Trophoblast cell (in vitro differentiated cells and primary cell): ENCODE measurements around the gene TBL1XR1.

Experiments used
- DNase-seq, 2 donors: peaks; one replicate each; pipeline ENCODE4 v3.0.0-alpha.2; 2016
- H2AFZ ChIP-seq: 2 replicates; pipeline ENCODE4 v1.6.1; 2013; ENCODE audit warnings: low read length, moderate library complexity, mild to moderate bottlenecking; ENCODE audit not compliant: insufficient read depth, poor library complexity
- H2AK5ac ChIP-seq: 2 replicates; pipeline ENCODE4 v1.6.1; 2013; ENCODE audit warnings: mild to moderate bottlenecking, low read length
- H2BK120ac ChIP-seq: 2 replicates; pipeline ENCODE4 v1.6.1; 2013; ENCODE audit warnings: low read length, mild to moderate bottlenecking, moderate library complexity; ENCODE audit not compliant: insufficient read depth, poor library complexity
- H2BK12ac ChIP-seq: 2 replicates; pipeline ENCODE4 v1.6.1; 2013; ENCODE audit warnings: mild to moderate bottlenecking, low read length, moderate library complexity
- H2BK5ac ChIP-seq: 2 replicates; pipeline ENCODE4 v1.6.1; 2013; ENCODE audit warnings: low read length, low read depth, moderate library complexity, mild to moderate bottlenecking; ENCODE audit not compliant: poor library complexity
- H3K14ac ChIP-seq: 2 replicates; pipeline ENCODE4 v1.6.1; 2013; ENCODE audit warnings: mild to moderate bottlenecking, low read length
- H3K18ac ChIP-seq: 2 replicates; pipeline ENCODE4 v1.6.1; 2013; ENCODE audit warnings: mild to moderate bottlenecking, low read length
- H3K23ac ChIP-seq: 2 replicates; pipeline ENCODE4 v1.6.1; 2013; ENCODE audit warnings: low read length
- H3K27ac ChIP-seq: 2 replicates; pipeline ENCODE4 v1.5.1; 2013; ENCODE audit warnings: low read depth, mild to moderate bottlenecking, inconsistent platforms, low read length, moderate library complexity
- H3K27me3 ChIP-seq: 2 replicates; pipeline ENCODE4 v1.6.1; 2013; ENCODE audit warnings: inconsistent platforms, mild to moderate bottlenecking, low read length, moderate library complexity; ENCODE audit not compliant: insufficient read depth
- H3K36me3 ChIP-seq, 2 experiments: 1 replicate in 1 of 2; 2 replicates in 1 of 2; pipeline ENCODE4 v1.6.1; 2013; ENCODE audit warnings: low read length in 2 of 2, mild to moderate bottlenecking in 2 of 2, moderate library complexity in 1 of 2; ENCODE audit not compliant: insufficient read depth in 2 of 2, control insufficient read depth in 1 of 2
- H3K4ac ChIP-seq: 2 replicates; pipeline ENCODE4 v1.6.1; 2013; ENCODE audit warnings: low read depth, mild to moderate bottlenecking, low read length, moderate library complexity
- H3K4me1 ChIP-seq, 2 experiments: 1 replicate in 1 of 2; 2 replicates in 1 of 2; pipeline ENCODE4 v1.6.1; 2013; ENCODE audit warnings: low read length in 2 of 2, mild to moderate bottlenecking in 2 of 2, moderate library complexity in 1 of 2; ENCODE audit not compliant: insufficient read depth in 2 of 2, control insufficient read depth in 1 of 2
- H3K4me2 ChIP-seq: 2 replicates; pipeline ENCODE4 v1.6.1; 2013; ENCODE audit warnings: inconsistent platforms, mild to moderate bottlenecking, low read length, moderate library complexity
- H3K4me3 ChIP-seq: 2 replicates; pipeline ENCODE4 v1.5.1; 2013; ENCODE audit warnings: mild to moderate bottlenecking, low read depth, low read length, inconsistent platforms
- H3K79me1 ChIP-seq: one replicate; pipeline ENCODE4 v1.6.1; 2013; ENCODE audit warnings: low read length
- H3K79me2 ChIP-seq: 2 replicates; pipeline ENCODE4 v1.6.1; 2013; ENCODE audit warnings: low read length, mild to moderate bottlenecking; ENCODE audit not compliant: control insufficient read depth, insufficient read depth, poor library complexity
- H3K9ac ChIP-seq: 2 replicates; pipeline ENCODE4 v1.6.1; 2013; ENCODE audit warnings: mild to moderate bottlenecking, low read length
- H3K9me3 ChIP-seq: 2 replicates; pipeline ENCODE4 v1.6.1; 2013; ENCODE audit warnings: low read depth, mild to moderate bottlenecking, control low read depth, inconsistent platforms, low read length; ENCODE audit not compliant: insufficient read depth
- H4K12ac ChIP-seq: 2 replicates; pipeline ENCODE4 v1.6.1; 2013; ENCODE audit warnings: low read depth, mild to moderate bottlenecking, low read length, moderate library complexity
- H4K8ac ChIP-seq: 2 replicates; pipeline ENCODE4 v1.6.1; 2013; ENCODE audit warnings: low read depth, mild to moderate bottlenecking, low read length, moderate library complexity
- H4K91ac ChIP-seq: one replicate; pipeline ENCODE4 v1.6.1; 2013; ENCODE audit warnings: low read depth, mild to moderate bottlenecking, low read length, moderate library complexity
- WGBS: extraction: QIAGEN DNeasy Blood & Tissue Kit; methylation state at CpG from one replicate; pipeline ENCODE4 v1.1.7; 2013; ENCODE audit warnings: missing lambda C conversion rate; ENCODE audit not compliant: insufficient read length, insufficient coverage; ENCODE audit errors: extremely low coverage; 5-methylcytosine and 5-hydroxymethylcytosine counted together

The TBL1XR1 gene

DNA sequence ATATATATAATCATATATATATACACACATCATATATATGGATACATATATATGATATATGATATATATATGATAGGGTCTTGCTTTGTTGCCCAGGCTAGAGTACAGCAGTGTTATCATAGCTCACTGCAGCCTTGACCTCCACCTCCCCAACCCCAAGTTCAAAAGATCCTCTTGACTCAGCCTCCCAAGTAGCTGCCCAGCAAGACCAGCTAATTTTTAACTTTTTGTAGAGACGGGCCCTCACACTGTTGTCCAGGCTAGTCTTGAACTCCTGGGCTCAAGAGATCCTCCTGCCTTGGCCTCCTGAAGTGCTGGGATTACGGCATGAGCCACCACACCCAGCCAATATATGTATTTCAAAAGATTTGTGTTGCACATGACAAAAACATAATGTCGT lies 83.0 kb downstream of the TBL1XR1 start:
- H3K9ac ChIP-seq = no peak overlapping the region
- H3K79me1 ChIP-seq = no peaks in the 10 kb centered on the region
- no peak overlapping the region for H2BK120ac ChIP-seq
- no peak overlapping the region for H2BK12ac ChIP-seq
- WGBS = no CpG with 5 or more reads among the region's 3 CpGs
- H3K27me3 ChIP-seq = no peaks in the 10 kb centered on the region
- no peaks in the 10 kb centered on the region for H3K9me3 ChIP-seq
- no peak overlapping the region for H4K91ac ChIP-seq
- peaks cover 8% of the 10 kb centered on the region for H3K79me2 ChIP-seq
- no peak overlapping the region for H3K4me2 ChIP-seq
- H3K27ac ChIP-seq = no peak overlapping the region
- H3K4ac ChIP-seq = peak overlapping the region; percentile 94
- H3K18ac ChIP-seq = no peak overlapping the region
- no peak overlapping the region for H2AFZ ChIP-seq
- peaks cover 0 to 2% of the 10 kb centered on the region in 2 experiments for H3K4me1 ChIP-seq
- H3K4me3 ChIP-seq = no peak overlapping the region
- H3K36me3 ChIP-seq = peaks cover 0 to 2% of the 10 kb centered on the region in 2 experiments
- H2BK5ac ChIP-seq = no peak overlapping the region
- H4K12ac ChIP-seq = no peak overlapping the region
- no peak overlapping the region for H4K8ac ChIP-seq
- no peak overlapping the region for H3K14ac ChIP-seq
- H3K23ac ChIP-seq = no peak overlapping the region
- no peak for DNase-seq
- H2AK5ac ChIP-seq = no peak overlapping the region

DNA sequence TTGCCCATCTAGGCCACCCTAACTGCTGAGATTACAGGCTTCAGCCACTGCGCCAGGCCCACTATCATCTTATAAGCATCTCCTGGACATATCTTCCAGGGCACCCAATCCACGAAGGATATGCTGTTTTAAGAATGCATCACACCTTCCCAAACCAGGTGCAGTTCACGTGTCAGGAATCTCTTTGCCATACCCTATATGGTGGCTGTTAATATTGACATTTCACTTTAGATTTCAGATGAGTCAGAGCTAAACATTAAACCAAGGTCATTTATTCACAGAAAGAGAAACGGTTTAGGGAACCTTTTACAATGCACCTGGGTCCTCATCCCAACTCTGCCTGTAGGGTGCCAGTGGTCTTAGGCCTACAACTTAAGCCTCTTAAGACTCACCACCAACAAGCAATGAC lies 85.7 kb downstream of the TBL1XR1 start:
- peaks cover 0 to 2% of the 10 kb centered on the region in 2 experiments for H3K4me1 ChIP-seq
- no peak overlapping the region for H3K14ac ChIP-seq
- H3K9me3 ChIP-seq = no peaks in the 10 kb centered on the region
- DNase-seq = no peak
- H3K18ac ChIP-seq = no peak overlapping the region
- H4K12ac ChIP-seq = no peak overlapping the region
- no peak overlapping the region for H2BK5ac ChIP-seq
- no peak overlapping the region for H4K8ac ChIP-seq
- H3K23ac ChIP-seq = no peak overlapping the region
- no peaks in the 10 kb centered on the region for H3K27me3 ChIP-seq
- no peak overlapping the region for H2BK120ac ChIP-seq
- no peak overlapping the region for H3K27ac ChIP-seq
- H3K4me3 ChIP-seq = no peak overlapping the region
- H3K4me2 ChIP-seq = no peak overlapping the region
- peaks cover 0 to 2% of the 10 kb centered on the region in 2 experiments for H3K36me3 ChIP-seq
- no peak overlapping the region for H2AK5ac ChIP-seq
- H3K9ac ChIP-seq = no peak overlapping the region
- H2AFZ ChIP-seq = no peak overlapping the region
- peak overlapping the region; percentile 37 for H3K4ac ChIP-seq
- H3K79me1 ChIP-seq = no peaks in the 10 kb centered on the region
- peaks cover 8% of the 10 kb centered on the region for H3K79me2 ChIP-seq
- no peak overlapping the region for H4K91ac ChIP-seq
- WGBS = no CpG with 5 or more reads among the region's 4 CpGs
- no peak overlapping the region for H2BK12ac ChIP-seq

DNA sequence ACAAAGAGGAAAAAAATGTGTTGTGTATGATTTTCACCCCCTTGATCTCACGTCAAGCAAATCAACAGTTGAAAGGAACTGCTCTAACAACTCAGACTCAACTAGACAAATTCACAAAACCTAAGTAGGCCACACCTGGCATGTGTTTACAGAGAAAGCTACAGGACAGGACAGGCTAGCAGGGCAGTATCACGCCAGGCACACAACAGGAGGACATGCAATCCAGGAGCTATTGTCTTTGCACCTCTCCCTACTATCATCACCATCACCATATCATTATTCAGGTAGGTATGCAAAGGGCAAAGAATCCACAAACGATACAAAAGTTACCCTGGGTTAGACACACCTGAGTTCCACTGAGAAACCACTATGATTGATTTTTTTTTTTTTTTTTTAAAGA lies 86.4 kb downstream of the TBL1XR1 start:
- H2BK12ac ChIP-seq = no peak overlapping the region
- H3K79me2 ChIP-seq = peaks cover 8% of the 10 kb centered on the region
- H3K9ac ChIP-seq = no peak overlapping the region
- no peak overlapping the region for H4K12ac ChIP-seq
- H3K4ac ChIP-seq = peak overlapping the region; percentile 15
- H3K27me3 ChIP-seq = no peaks in the 10 kb centered on the region
- peaks cover 0 to 2% of the 10 kb centered on the region in 2 experiments for H3K36me3 ChIP-seq
- H2AK5ac ChIP-seq = no peak overlapping the region
- H3K79me1 ChIP-seq = no peaks in the 10 kb centered on the region
- no peak overlapping the region for H3K23ac ChIP-seq
- DNase-seq = no peak
- peaks cover 0 to 2% of the 10 kb centered on the region in 2 experiments for H3K4me1 ChIP-seq
- H2BK120ac ChIP-seq = no peak overlapping the region
- no CpG with 5 or more reads among the region's 3 CpGs for WGBS
- H2AFZ ChIP-seq = no peak overlapping the region
- H4K8ac ChIP-seq = no peak overlapping the region
- H3K4me2 ChIP-seq = no peak overlapping the region
- H3K27ac ChIP-seq = no peak overlapping the region
- H3K18ac ChIP-seq = no peak overlapping the region
- H3K14ac ChIP-seq = no peak overlapping the region
- H3K9me3 ChIP-seq = no peaks in the 10 kb centered on the region
- H3K4me3 ChIP-seq = no peak overlapping the region
- no peak overlapping the region for H2BK5ac ChIP-seq
- no peak overlapping the region for H4K91ac ChIP-seq

DNA sequence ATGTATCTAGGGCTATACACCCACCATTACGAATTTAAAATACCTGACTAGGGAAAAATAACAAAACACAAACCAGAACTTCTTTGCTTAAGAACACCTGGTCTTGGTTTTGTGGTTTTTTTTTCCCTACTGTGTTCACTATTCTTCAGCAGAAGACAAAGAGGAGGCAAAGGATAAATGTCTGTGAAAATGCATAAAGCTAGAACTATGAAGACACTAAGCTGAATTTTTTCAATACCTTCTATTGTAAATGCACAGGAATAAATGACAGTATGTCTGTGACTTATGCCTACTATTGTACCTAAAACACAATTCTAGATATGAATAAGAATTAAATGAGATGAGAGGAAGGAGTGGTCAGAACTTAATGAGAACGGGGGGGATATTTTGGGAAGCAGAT lies 86.9 kb downstream of the TBL1XR1 start:
- no peak overlapping the region for H2BK5ac ChIP-seq
- H3K4me2 ChIP-seq = no peak overlapping the region
- no peaks in the 10 kb centered on the region for H3K9me3 ChIP-seq
- H3K9ac ChIP-seq = no peak overlapping the region
- H3K36me3 ChIP-seq = peaks cover 0 to 2% of the 10 kb centered on the region in 2 experiments
- H4K8ac ChIP-seq = no peak overlapping the region
- H3K27me3 ChIP-seq = no peaks in the 10 kb centered on the region
- no peak overlapping the region for H2BK120ac ChIP-seq
- H3K4me3 ChIP-seq = no peak overlapping the region
- no CpG with 5 or more reads among the region's 2 CpGs for WGBS
- no peak overlapping the region for H3K27ac ChIP-seq
- H2BK12ac ChIP-seq = no peak overlapping the region
- no peak overlapping the region for H3K14ac ChIP-seq
- no peaks in the 10 kb centered on the region for H3K79me1 ChIP-seq
- H4K12ac ChIP-seq = no peak overlapping the region
- H2AFZ ChIP-seq = no peak overlapping the region
- no peak overlapping the region for H2AK5ac ChIP-seq
- H3K18ac ChIP-seq = no peak overlapping the region
- DNase-seq = no peak
- no peak overlapping the region for H3K23ac ChIP-seq
- H3K79me2 ChIP-seq = peaks cover 9% of the 10 kb centered on the region
- no peak overlapping the region for H3K4ac ChIP-seq
- no peak overlapping the region for H4K91ac ChIP-seq
- peaks cover 0 to 2% of the 10 kb centered on the region in 2 experiments for H3K4me1 ChIP-seq
